GM21529 (cell line): Measurements from ENCODE around the gene TAS1R3.
"Not testable (repeated sequence)": the region's sequence is repeated elsewhere in the genome, so short reads cannot be mapped to it uniquely, and the experiment has no call there.

Experiments
- ATAC-seq: cut with Tn5 transposase; IDR thresholded peaks from one replicate; pipeline ENCODE4 v1.9.1; 2021; ENCODE audit not compliant: unreplicated experiment

Gene TAS1R3

DNA sequence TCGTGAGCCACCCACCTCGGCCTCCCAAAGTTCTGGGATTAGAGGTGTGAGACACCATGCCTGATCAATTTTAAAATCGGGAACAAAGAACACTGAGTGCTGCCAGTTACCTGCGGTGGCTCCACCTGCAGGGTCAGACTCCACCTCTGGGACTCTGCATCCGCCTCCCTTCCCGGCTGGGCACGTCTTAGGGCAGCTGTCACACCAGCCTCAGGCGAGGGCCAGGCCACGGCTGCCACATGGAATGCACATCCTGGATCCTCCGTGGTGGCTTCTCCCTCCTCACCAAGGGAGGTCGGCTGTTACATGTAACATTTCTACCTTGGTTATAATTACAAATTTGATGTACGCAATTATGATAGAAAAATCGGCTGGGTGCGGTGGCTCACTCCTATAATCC lies 33.2 kb downstream of the TAS1R3 start:
- no peak for ATAC-seq

DNA sequence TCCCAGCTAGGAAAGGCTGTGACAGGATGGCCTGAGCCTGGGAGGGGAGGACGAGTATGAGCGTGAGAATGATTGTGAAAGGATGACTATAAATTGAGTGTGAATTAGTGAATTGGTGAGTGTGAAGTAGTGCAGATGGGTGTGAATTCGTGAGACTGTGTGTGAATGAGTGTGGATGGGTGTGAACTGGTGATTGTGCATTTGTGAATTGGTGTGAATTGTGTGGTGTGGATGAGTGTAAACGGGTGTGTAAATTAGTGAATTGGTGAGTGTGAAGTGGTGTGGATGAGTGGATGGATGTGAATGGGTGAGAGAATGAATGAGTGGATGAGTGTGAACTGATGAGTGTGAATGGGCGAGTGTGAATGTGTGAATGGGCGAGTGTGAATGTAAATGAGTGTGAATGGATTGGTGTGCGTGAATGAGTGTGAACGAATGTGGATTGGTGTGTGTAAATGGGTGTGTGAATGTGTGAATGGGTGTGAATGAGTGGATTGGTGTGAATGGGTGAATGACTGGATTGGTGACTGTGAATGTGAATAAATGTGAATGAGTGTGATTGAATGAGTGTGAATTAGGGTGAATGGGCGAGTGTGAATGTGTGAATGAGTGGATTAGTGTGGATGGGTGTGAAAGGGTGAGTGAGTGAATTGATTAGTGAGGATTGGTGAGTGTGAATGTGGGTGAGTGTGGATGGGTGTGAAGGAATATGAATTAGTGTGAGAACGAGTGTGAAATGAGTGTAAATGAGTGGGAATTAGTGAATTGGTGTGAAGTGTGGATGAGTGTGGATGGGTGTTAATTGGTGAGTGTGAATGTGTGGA lies 35.0 kb downstream of the TAS1R3 start:
- no peak for ATAC-seq

GRCh38 chr1:1366699-1367066 lies 35.6 kb downstream of the TAS1R3 start:
- ATAC-seq, result no peak

DNA sequence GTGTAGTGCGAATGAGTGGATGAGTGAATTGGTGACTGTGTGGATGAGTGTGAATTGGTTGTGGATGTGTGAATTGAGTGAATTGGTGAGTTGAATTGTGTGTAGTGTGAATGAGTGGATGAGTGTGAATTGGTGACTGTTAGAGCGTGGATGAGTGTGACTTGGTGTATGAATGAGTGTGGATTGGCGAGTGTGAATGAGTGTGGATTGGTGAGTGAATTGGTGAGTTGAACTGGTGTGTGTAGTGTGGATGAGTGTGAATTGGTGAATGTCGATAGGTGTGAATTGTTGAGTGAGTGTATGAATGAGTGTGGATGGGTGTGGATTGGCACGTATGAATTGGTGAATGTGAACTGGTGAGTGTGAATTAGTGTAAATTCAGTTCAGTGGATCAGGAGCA lies 36.2 kb downstream of the TAS1R3 start:
- no peak for ATAC-seq

DNA sequence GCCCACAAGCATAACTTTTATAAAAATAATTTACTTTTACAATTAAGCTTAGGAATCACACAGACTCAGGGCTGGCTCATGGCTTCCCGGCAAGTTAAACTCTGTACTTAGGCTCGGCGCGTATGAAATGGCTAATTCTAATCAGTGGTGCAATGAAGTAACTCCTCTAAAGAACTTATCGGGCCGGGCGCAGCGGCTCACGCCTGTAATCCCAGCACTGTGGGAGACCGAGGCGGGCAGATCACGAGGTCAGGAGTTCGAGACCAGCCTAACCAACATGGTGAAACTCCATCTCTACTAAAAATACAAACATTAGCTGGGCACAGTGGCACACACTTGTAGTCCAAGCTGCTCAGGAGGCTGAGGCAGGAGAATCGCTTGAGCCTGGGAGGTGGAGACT lies 39.0 kb downstream of the TAS1R3 start:
- ATAC-seq, result not testable (repeated sequence)

DNA sequence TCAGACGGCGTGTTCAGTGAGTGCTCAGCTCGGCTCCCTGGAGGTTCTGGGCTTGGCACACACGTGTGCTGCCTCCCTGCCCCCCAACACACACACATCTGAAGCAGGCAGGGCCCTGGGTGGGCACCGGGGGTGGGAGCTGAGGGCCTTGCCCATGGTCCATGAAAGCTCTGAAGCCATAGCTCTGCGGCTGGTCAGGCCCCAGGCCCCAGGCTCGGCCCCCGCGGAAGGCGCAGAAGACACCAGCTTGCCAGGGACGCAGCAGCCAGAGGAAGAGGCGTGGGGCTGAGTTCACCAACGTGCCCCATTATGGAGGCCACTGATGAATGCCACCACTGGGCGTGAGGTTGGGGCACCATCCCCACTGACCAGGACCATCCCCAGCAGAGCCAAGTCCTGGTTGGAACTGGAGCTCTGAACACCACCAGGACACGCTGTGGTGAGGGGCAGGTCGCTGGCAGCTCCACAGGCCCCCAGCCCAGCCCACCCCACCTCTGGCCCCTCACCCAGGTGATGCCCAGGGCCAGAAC lies 39.8 kb downstream of the TAS1R3 start:
- no peak for ATAC-seq

GRCh38 chr1:1371364-1371745 lies 40.3 kb downstream of the TAS1R3 start:
- no peak for ATAC-seq

DNA sequence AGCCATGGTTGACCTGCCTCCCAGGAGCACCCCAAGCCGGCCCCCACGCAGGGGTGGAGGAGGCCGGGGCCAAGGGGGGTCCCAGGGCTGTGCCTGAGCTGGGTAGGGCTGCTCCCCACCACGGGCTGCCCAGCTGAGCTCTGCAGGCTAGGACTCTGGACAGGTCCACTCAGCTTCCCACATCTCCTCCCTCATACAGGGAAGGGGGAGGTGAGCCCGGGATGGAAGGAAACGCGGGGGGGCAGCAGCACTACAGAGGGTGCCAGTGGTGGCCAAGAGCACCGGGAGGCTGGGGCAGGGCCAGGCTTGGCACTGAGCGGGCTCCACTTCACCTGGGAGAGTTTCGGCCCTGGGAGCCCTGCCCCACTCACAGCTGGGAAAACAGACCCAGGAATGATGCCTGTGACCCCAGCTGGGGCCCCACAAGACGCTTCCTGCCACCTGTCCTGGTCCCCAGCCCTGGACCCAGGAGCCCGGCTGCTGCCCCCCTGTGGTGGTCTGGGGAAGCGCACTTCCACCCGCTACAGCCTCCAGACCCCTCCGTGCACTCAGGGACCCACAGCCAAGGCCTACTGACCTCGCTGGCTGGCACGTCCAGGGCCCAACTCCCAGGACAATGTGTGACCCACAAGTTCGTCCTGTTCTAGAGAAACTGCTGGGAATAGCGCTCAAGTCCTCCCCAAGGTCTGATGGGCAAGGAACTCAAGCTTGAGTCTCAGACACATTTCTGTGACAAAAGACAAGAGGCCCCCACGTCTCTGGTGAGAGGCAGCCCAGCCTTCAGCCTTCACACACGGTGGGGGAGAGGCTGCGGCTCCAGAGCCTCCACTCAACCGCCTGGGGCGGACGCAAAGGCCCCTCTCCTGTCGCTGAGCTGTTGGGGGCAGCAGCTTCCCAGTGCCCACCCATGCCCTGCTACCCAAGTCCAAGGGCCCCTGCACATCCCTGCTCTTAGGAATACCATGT lies 40.9 kb downstream of the TAS1R3 start:
- ATAC-seq, result no peak

GRCh38 chr1:1373051-1373814 lies 42.2 kb downstream of the TAS1R3 start:
- ATAC-seq, result no peak

- no peak for ATAC-seq
These were observed 42.9 kb downstream of the TAS1R3 start for GRCh38 chr1:1373815-1374588.

- peak; percentile 6 for ATAC-seq
These were observed 43.5 kb downstream of the TAS1R3 start for GRCh38 chr1:1374589-1374928.

GRCh38 chr1:1374929-1375662 lies 44.0 kb downstream of the TAS1R3 start, which contains the start of gene AURKAIP1:
Gene AURKAIP1, minus strand, starts transcription at chr1:1375207. Its CDS starts 451 bp downstream, at chr1:1374756.
- ATAC-seq, result peak; percentile 83

GRCh38 chr1:1376551-1377226 lies 45.6 kb downstream of the TAS1R3 start:
- no peak for ATAC-seq

- no peak for ATAC-seq
These were observed 46.6 kb downstream of the TAS1R3 start for GRCh38 chr1:1377540-1378205.

DNA sequence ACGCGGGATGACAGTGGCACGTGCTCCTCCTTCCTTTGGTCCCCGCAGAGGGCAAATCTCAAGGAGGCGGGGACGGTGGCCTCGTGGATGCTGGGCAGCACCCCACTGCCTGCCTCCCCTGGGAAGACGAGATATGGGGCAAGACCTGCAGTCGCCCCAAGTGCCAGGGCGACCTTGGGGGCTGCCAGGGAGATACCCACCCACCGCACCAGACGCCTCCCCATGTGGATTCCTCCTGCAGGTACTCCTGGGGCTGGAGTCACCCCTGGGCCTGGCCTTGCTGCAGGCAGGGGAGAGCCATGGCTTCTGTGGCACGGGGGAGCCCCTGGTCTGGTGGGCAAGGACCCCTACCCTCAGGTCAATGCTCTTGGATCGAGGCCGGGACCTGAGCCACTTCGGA lies 49.8 kb downstream of the TAS1R3 start:
- ATAC-seq, result no peak

DNA sequence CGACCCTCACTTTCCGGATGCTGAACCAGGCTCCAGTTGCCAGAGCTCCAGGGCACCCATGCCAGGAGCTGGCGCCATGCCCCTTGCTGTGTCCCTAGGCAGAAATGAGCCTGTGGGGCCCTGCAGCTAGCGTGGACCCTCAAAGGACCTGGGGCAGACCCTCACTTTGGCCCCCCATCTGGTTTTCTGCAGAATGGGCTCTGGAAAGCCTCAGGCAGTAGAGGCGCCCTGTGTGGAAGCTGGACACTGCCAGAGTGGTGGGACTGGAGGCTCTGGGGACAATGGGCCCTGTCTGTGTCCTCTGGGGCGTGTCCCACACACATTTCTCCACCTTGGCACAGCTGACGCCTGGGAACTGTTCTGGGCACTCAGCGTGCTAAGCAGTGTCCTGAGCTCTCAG lies 50.2 kb downstream of the TAS1R3 start:
- ATAC-seq, result no peak
